ENCODE data around the gene TBC1D14.

DNA sequence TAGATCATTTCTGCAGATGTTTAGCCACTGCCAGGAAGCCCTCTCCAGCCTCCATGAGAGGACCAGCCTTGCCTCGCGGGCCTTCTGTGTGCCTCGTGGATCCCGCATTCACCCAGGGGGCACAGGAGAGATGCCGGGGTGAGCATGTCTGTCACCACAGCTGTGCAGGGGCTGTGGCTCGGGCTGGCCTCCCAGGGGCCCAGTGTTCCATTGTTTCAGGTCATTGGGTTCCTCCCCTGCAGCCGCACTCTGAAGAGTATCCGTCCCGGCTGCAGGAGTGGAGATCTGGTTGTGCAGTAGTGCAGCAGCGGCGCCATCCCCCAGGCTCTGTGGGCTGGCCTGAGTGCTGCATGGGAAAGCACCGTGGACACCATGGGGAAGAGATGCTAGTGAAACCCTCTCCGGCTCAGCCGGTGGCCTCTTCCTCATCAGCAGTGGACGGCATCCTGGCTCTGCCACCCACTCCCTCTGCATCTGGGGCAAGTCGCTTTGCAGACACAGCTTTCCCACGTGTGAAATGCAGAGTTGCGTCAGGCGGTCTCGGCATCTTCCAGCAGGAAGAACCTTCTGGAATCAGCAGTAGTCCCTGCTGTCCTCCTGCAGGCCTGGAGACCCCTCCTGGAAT, 29.1 kb downstream of the TBC1D14 start:
- TF ChIP-seq, protein P1, sequence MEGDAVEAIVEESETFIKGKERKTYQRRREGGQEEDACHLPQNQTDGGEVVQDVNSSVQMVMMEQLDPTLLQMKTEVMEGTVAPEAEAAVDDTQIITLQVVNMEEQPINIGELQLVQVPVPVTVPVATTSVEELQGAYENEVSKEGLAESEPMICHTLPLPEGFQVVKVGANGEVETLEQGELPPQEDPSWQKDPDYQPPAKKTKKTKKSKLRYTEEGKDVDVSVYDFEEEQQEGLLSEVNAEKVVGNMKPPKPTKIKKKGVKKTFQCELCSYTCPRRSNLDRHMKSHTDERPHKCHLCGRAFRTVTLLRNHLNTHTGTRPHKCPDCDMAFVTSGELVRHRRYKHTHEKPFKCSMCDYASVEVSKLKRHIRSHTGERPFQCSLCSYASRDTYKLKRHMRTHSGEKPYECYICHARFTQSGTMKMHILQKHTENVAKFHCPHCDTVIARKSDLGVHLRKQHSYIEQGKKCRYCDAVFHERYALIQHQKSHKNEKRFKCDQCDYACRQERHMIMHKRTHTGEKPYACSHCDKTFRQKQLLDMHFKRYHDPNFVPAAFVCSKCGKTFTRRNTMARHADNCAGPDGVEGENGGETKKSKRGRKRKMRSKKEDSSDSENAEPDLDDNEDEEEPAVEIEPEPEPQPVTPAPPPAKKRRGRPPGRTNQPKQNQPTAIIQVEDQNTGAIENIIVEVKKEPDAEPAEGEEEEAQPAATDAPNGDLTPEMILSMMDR (IDR thresholded peaks at IDR 0.05) = no peak
- TF ChIP-seq POLR2A (IDR thresholded peaks at IDR 0.05) = no peak

Measured in testis (tissue), 2 donors.